ENCODE measurements around the gene LRRC32.

LRRC32 gene

DNA sequence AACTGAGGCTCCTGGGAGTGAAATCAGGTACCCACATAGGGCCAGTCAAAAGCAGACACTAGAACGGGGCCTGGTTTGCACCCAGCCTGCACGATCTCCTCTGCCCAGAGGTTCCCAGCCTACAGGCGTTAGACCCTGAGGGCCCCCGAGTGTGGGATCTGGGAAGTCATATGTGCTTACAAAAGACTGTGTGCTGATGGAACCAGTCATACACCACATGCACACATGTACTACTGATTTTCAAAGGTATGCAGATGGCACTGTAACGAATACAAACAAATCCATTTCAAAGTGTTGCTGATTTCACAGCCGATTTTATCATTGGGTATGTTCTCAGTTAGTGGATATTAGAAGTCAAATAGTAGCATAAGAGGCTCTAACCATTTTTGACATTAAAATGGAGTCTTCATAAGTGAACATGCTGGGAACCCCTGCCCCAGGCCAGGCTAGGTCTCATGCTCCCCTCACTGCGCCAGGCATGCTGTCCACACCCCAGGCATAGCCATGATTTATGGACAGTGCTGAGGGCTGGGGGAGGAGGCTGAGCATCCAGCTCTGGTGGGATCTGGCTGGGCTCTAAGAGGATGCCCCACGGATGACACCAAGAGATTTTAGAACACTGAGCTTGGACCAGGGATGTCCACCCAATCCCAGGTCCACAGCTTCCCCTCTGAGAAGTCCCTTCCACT is 38.6 kb upstream of the LRRC32 start:
- H3K4me2 ChIP-seq (ENCODE audit: low read depth, low read length, poor library complexity, severe bottlenecking), result no peak overlapping the region
- H3F3A ChIP-seq (ENCODE audit: insufficient read depth), result no peaks in the 10 kb centered on the region
- no peaks in the 10 kb centered on the region for H3K9me3 ChIP-seq (ENCODE audit: insufficient read depth, low read length)
- no peaks in the 10 kb centered on the region for H4K20me1 ChIP-seq (ENCODE audit: low read depth, low read length)
- H3K27me3 ChIP-seq (ENCODE audit: low read length), result no peaks in the 10 kb centered on the region
- H3K27ac ChIP-seq (ENCODE audit: low read depth, low read length), result no peak overlapping the region
- no peak for TF ChIP-seq EZH2phosphoT487 (conservative IDR thresholded peaks at IDR 0.05; ENCODE audit: low read length)
- TF ChIP-seq, protein P1, sequence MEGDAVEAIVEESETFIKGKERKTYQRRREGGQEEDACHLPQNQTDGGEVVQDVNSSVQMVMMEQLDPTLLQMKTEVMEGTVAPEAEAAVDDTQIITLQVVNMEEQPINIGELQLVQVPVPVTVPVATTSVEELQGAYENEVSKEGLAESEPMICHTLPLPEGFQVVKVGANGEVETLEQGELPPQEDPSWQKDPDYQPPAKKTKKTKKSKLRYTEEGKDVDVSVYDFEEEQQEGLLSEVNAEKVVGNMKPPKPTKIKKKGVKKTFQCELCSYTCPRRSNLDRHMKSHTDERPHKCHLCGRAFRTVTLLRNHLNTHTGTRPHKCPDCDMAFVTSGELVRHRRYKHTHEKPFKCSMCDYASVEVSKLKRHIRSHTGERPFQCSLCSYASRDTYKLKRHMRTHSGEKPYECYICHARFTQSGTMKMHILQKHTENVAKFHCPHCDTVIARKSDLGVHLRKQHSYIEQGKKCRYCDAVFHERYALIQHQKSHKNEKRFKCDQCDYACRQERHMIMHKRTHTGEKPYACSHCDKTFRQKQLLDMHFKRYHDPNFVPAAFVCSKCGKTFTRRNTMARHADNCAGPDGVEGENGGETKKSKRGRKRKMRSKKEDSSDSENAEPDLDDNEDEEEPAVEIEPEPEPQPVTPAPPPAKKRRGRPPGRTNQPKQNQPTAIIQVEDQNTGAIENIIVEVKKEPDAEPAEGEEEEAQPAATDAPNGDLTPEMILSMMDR (IDR thresholded peaks at IDR 0.05; ENCODE audit: insufficient read depth, low read length, poor library complexity, severe bottlenecking), result no peak
- H3K4me3 ChIP-seq (ENCODE audit: insufficient read depth, low read length, poor library complexity, severe bottlenecking), result no peak overlapping the region
- no peaks in the 10 kb centered on the region for H3K36me3 ChIP-seq (ENCODE audit: low read length)
- H2AFZ ChIP-seq (ENCODE audit: low read depth, low read length, severe bottlenecking), result no peak overlapping the region
- no peak overlapping the region for H3K9ac ChIP-seq (ENCODE audit: low read length)
- no peaks in the 10 kb centered on the region for H3K9me2 ChIP-seq (replicated peaks; ENCODE audit: insufficient read depth, low read length)
- H3K79me2 ChIP-seq (ENCODE audit: insufficient read depth, low read length), result no peaks in the 10 kb centered on the region

DNA sequence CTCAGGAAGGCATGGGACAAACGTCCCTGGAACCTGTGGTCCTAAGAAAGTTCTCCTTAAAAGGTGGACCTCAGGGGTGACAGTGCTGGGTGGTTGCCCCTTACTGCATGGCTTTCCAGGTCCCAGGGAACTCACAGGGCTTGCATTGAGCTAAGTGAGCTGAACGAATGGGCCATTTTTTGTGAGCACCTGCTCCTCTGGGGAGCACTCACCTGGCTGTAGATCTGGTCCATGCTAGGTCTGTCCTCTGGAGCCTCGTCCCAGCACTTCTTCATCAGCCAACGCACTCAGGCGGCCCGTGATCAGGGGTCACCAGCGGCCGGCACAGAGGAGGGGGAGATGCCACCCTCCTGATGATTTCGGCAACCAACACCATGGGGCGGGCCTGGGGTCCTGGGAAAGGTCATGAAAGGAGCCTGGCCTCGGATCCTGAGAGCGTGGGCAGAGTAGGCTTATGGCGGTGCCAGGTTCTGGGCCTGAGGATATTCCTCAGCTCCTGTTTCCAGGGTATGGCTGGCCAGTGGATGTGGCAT is 36.8 kb upstream of the LRRC32 start:
- Histone ChIP-seq H3K27me3 (ENCODE audit: low read length) (no peaks in the 10 kb centered on the region), H3K36me3 (ENCODE audit: low read length) (no peaks in the 10 kb centered on the region), H3K27ac (ENCODE audit: low read depth, low read length) (no peak overlapping the region), H3K4me2 (ENCODE audit: low read depth, low read length, poor library complexity, severe bottlenecking) (no peak overlapping the region), H3K79me2 (ENCODE audit: insufficient read depth, low read length) (no peaks in the 10 kb centered on the region), H4K20me1 (ENCODE audit: low read depth, low read length) (no peaks in the 10 kb centered on the region), H3K9ac (ENCODE audit: low read length) (no peak overlapping the region), H2AFZ (ENCODE audit: low read depth, low read length, severe bottlenecking) (no peak overlapping the region), H3F3A (ENCODE audit: insufficient read depth) (no peaks in the 10 kb centered on the region), H3K9me3 (ENCODE audit: insufficient read depth, low read length) (no peaks in the 10 kb centered on the region), H3K4me3 (ENCODE audit: insufficient read depth, low read length, poor library complexity, severe bottlenecking) (no peak overlapping the region), H3K9me2 (replicated peaks; ENCODE audit: insufficient read depth, low read length) (no peaks in the 10 kb centered on the region)
- TF ChIP-seq, protein P1 (IDR thresholded peaks at IDR 0.05; ENCODE audit: insufficient read depth, low read length, poor library complexity, severe bottlenecking), result no peak
- TF ChIP-seq EZH2phosphoT487 (conservative IDR thresholded peaks at IDR 0.05; ENCODE audit: low read length), result no peak

- H2AFZ ChIP-seq (ENCODE audit: low read depth, low read length, severe bottlenecking), result no peak overlapping the region
- no peaks in the 10 kb centered on the region for H3K79me2 ChIP-seq (ENCODE audit: insufficient read depth, low read length)
- H3K4me2 ChIP-seq (ENCODE audit: low read depth, low read length, poor library complexity, severe bottlenecking), result no peak overlapping the region
- no peaks in the 10 kb centered on the region for H3K9me3 ChIP-seq (ENCODE audit: insufficient read depth, low read length)
- H3K4me3 ChIP-seq (ENCODE audit: insufficient read depth, low read length, poor library complexity, severe bottlenecking), result no peak overlapping the region
- H3K9me2 ChIP-seq (replicated peaks; ENCODE audit: insufficient read depth, low read length), result no peaks in the 10 kb centered on the region
- H3K27me3 ChIP-seq (ENCODE audit: low read length), result no peaks in the 10 kb centered on the region
- no peaks in the 10 kb centered on the region for H4K20me1 ChIP-seq (ENCODE audit: low read depth, low read length)
- no peak overlapping the region for H3K27ac ChIP-seq (ENCODE audit: low read depth, low read length)
- no peak overlapping the region for H3K9ac ChIP-seq (ENCODE audit: low read length)
- H3K36me3 ChIP-seq (ENCODE audit: low read length), result no peaks in the 10 kb centered on the region
- H3F3A ChIP-seq (ENCODE audit: insufficient read depth), result no peaks in the 10 kb centered on the region
- TF ChIP-seq EZH2phosphoT487 (conservative IDR thresholded peaks at IDR 0.05; ENCODE audit: low read length), result no peak
- TF ChIP-seq, protein P1 (IDR thresholded peaks at IDR 0.05; ENCODE audit: insufficient read depth, low read length, poor library complexity, severe bottlenecking), result no peak
These were observed 36.1 kb upstream of the LRRC32 start for GRCh38 chr11:76706667-76707066.
